ENCODE data around the gene SLC25A33.
"Not testable (repeated sequence)": the region's sequence is repeated elsewhere in the genome, so short reads cannot be mapped to it uniquely, and the experiment has no call there.

Gene SLC25A33

GRCh38 chr1:9510130-9510529, 29.1 kb upstream of the SLC25A33 start:
- Histone ChIP-seq H3K9me3 (ENCODE audit: insufficient read depth, low read length) (no peaks in the 10 kb centered on the region), H3K27ac (ENCODE audit: low read depth, low read length) (no peak overlapping the region), H3K9ac (ENCODE audit: low read length) (no peak overlapping the region), H4K20me1 (ENCODE audit: low read depth, low read length) (no peaks in the 10 kb centered on the region), H3F3A (ENCODE audit: insufficient read depth) (no peaks in the 10 kb centered on the region), H2AFZ (ENCODE audit: low read depth, low read length, severe bottlenecking) (no peak overlapping the region), H3K27me3 (ENCODE audit: low read length) (no peaks in the 10 kb centered on the region), H3K79me2 (ENCODE audit: insufficient read depth, low read length) (no peaks in the 10 kb centered on the region), H3K9me2 (replicated peaks; ENCODE audit: insufficient read depth, low read length) (no peaks in the 10 kb centered on the region), H3K4me3 (ENCODE audit: insufficient read depth, low read length, poor library complexity, severe bottlenecking) (no peak overlapping the region), H3K36me3 (ENCODE audit: low read length) (no peaks in the 10 kb centered on the region), H3K4me2 (ENCODE audit: low read depth, low read length, poor library complexity, severe bottlenecking) (no peak overlapping the region)
- TF ChIP-seq, protein P1, sequence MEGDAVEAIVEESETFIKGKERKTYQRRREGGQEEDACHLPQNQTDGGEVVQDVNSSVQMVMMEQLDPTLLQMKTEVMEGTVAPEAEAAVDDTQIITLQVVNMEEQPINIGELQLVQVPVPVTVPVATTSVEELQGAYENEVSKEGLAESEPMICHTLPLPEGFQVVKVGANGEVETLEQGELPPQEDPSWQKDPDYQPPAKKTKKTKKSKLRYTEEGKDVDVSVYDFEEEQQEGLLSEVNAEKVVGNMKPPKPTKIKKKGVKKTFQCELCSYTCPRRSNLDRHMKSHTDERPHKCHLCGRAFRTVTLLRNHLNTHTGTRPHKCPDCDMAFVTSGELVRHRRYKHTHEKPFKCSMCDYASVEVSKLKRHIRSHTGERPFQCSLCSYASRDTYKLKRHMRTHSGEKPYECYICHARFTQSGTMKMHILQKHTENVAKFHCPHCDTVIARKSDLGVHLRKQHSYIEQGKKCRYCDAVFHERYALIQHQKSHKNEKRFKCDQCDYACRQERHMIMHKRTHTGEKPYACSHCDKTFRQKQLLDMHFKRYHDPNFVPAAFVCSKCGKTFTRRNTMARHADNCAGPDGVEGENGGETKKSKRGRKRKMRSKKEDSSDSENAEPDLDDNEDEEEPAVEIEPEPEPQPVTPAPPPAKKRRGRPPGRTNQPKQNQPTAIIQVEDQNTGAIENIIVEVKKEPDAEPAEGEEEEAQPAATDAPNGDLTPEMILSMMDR (IDR thresholded peaks at IDR 0.05; ENCODE audit: insufficient read depth, low read length, poor library complexity, severe bottlenecking), result no peak
- TF ChIP-seq EZH2phosphoT487 (conservative IDR thresholded peaks at IDR 0.05; ENCODE audit: low read length), result no peak

- H3K9me2 ChIP-seq (replicated peaks; ENCODE audit: insufficient read depth, low read length); H3K9me3 ChIP-seq (ENCODE audit: insufficient read depth, low read length); H4K20me1 ChIP-seq (ENCODE audit: low read depth, low read length); H3F3A ChIP-seq (ENCODE audit: insufficient read depth); H3K4me3 ChIP-seq (ENCODE audit: insufficient read depth, low read length, poor library complexity, severe bottlenecking); H3K9ac ChIP-seq (ENCODE audit: low read length); H3K27ac ChIP-seq (ENCODE audit: low read depth, low read length); H3K27me3 ChIP-seq (ENCODE audit: low read length); H3K4me2 ChIP-seq (ENCODE audit: low read depth, low read length, poor library complexity, severe bottlenecking); H2AFZ ChIP-seq (ENCODE audit: low read depth, low read length, severe bottlenecking); H3K36me3 ChIP-seq (ENCODE audit: low read length); H3K79me2 ChIP-seq (ENCODE audit: insufficient read depth, low read length): not testable (repeated sequence)
Measured at GRCh38 chr1:9515550-9515949, 23.7 kb upstream of the SLC25A33 start.

DNA sequence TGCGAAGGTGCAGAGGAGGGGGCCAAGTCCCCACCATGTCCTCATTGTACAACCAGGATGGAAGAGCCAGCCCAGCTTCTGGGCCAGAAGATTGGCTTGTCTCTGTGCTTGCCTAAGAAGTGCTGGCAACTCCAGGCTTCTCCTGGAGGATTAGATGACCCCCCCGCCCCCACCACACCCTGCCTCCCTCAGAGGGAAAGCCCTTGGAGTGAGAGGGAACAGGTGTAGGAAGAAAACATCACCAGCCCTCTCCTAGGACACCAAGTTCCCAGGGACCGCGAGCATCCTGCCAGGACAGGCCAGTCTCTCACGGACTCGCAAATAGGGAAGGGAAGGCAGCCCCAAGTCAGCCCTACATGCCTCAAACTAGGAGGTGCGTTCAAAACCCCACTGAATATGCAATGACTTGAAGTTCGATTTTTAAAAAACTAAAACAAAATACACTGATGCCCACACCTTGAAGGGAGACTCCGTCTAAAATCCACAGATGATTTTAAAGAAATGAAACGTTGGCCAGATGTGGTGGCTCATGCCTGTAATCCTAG, 20.7 kb upstream of the SLC25A33 start:
- H3K27ac ChIP-seq (ENCODE audit: low read depth, low read length), result no peak overlapping the region
- H3K9ac ChIP-seq (ENCODE audit: low read length), result no peak overlapping the region
- H3K79me2 ChIP-seq (ENCODE audit: insufficient read depth, low read length), result no peaks in the 10 kb centered on the region
- no peak for TF ChIP-seq EZH2phosphoT487 (conservative IDR thresholded peaks at IDR 0.05; ENCODE audit: low read length)
- TF ChIP-seq, protein P1 (IDR thresholded peaks at IDR 0.05; ENCODE audit: insufficient read depth, low read length, poor library complexity, severe bottlenecking), result no peak
- no peak overlapping the region for H3K4me2 ChIP-seq (ENCODE audit: low read depth, low read length, poor library complexity, severe bottlenecking)
- H4K20me1 ChIP-seq (ENCODE audit: low read depth, low read length), result no peaks in the 10 kb centered on the region
- no peak overlapping the region for H2AFZ ChIP-seq (ENCODE audit: low read depth, low read length, severe bottlenecking)
- H3K9me2 ChIP-seq (replicated peaks; ENCODE audit: insufficient read depth, low read length), result no peaks in the 10 kb centered on the region
- H3K9me3 ChIP-seq (ENCODE audit: insufficient read depth, low read length), result no peaks in the 10 kb centered on the region
- no peaks in the 10 kb centered on the region for H3K27me3 ChIP-seq (ENCODE audit: low read length)
- no peaks in the 10 kb centered on the region for H3K36me3 ChIP-seq (ENCODE audit: low read length)
- no peak overlapping the region for H3K4me3 ChIP-seq (ENCODE audit: insufficient read depth, low read length, poor library complexity, severe bottlenecking)
- H3F3A ChIP-seq (ENCODE audit: insufficient read depth), result no peaks in the 10 kb centered on the region

GRCh38 chr1:9520411-9520810, 18.9 kb upstream of the SLC25A33 start:
- Histone ChIP-seq H3K4me3 (ENCODE audit: insufficient read depth, low read length, poor library complexity, severe bottlenecking) (no peak overlapping the region), H4K20me1 (ENCODE audit: low read depth, low read length) (no peaks in the 10 kb centered on the region), H3K4me2 (ENCODE audit: low read depth, low read length, poor library complexity, severe bottlenecking) (no peak overlapping the region), H3K79me2 (ENCODE audit: insufficient read depth, low read length) (no peaks in the 10 kb centered on the region), H3K9me3 (ENCODE audit: insufficient read depth, low read length) (no peaks in the 10 kb centered on the region), H3K27me3 (ENCODE audit: low read length) (no peaks in the 10 kb centered on the region), H3K36me3 (ENCODE audit: low read length) (no peaks in the 10 kb centered on the region), H3K9ac (ENCODE audit: low read length) (no peak overlapping the region), H3F3A (ENCODE audit: insufficient read depth) (no peaks in the 10 kb centered on the region), H2AFZ (ENCODE audit: low read depth, low read length, severe bottlenecking) (no peak overlapping the region), H3K27ac (ENCODE audit: low read depth, low read length) (no peak overlapping the region), H3K9me2 (replicated peaks; ENCODE audit: insufficient read depth, low read length) (no peaks in the 10 kb centered on the region)
- TF ChIP-seq, protein P1 (IDR thresholded peaks at IDR 0.05; ENCODE audit: insufficient read depth, low read length, poor library complexity, severe bottlenecking), result no peak
- TF ChIP-seq EZH2phosphoT487 (conservative IDR thresholded peaks at IDR 0.05; ENCODE audit: low read length), result no peak

Data from SU-DHL-6 (cell line).